G401 (cell line): ENCODE data around the gene IKZF1. TPM values are rescaled to one million over a fixed set of nuclear protein-coding genes. Genes with fewer than 3 reads are reported as not detected.

Experiments used
- DNase-seq: peaks from one replicate; pipeline ENCODE4 v3.0.0-alpha.2; 2015; ENCODE audit warnings: low spot score
- in situ Hi-C: cut with HindIII; loops from 2 replicates; pipeline ENCODE4 v1.10.0; 2016; ENCODE audit warnings: low sequenced_read_pairs, mixed read lengths
- total RNA-seq: library from RNA; depleted of rRNA; stranded (reverse); fragments of >200 nt; shearing (Covaris generic); gene quantifications from 2 replicates; pipeline ENCODE4 v1.2.3, GENCODE V29; 2014

IKZF1 gene
- total RNA-seq, 1 experiment from 2014 or later: not detected

- in situ Hi-C loops: no loop called here
- no peak for DNase-seq
Observed at GRCh38 chr7:50281680-50282445, 22.7 kb upstream of the IKZF1 start.

GRCh38 chr7:50282813-50283605 lies 21.5 kb upstream of the IKZF1 start:
- DNase-seq: no peak
- in situ Hi-C loops: no loop called here

DNA sequence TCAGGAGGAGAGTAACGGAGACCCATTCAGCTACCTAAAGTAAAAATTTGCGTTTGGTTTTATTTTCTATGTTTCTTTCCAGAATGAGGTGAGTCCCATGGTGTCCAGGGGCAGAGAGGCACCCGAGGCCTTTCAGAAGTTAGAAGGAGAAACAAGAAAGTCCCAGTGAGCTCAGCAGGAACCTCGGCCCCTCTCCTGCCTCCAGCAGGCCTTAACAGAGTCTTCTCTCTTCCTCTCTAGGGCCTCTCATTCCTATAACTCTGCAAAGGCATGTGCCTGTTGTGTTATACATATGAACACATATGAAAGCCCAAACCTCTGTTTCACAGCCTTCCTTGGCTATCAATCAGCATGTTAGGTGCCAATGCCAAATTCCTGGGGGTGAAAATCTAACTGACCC lies 20.8 kb upstream of the IKZF1 start:
- in situ Hi-C loops: no loop called here
- DNase-seq: no peak

- no peak for DNase-seq
- in situ Hi-C loops: no loop called here
Observed at GRCh38 chr7:50284296-50284695, 20.2 kb upstream of the IKZF1 start.

GRCh38 chr7:50285269-50285668 lies 19.2 kb upstream of the IKZF1 start:
- DNase-seq: no peak
- in situ Hi-C loops: no loop called here

- DNase-seq: no peak
- in situ Hi-C loops: no loop called here
Observed at GRCh38 chr7:50287129-50287528, 17.4 kb upstream of the IKZF1 start.

- no peak for DNase-seq
- in situ Hi-C loops: no loop called here
Observed at GRCh38 chr7:50292165-50292757, 12.3 kb upstream of the IKZF1 start.

DNA sequence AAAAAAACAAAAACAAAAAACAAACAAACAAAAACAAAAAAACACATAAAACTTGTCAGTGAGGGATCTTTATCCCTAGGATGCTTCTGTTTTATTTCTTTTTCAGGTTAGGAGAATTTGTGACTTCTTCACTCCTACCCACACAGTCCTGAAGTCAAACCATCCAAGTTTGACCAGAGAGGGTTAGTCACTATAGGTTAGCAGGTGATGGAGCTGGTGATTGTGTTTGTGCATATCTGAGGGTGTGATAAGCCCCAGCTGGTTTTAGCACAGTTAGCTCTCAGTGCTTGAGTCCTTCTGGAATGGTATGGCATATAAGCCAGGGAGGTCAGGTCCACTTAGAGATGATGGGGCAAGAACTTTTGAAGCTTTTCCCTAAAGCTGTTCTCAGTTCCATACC lies 11.8 kb upstream of the IKZF1 start:
- in situ Hi-C loops: no loop called here
- DNase-seq: no peak

GRCh38 chr7:50293509-50294179 lies 10.9 kb upstream of the IKZF1 start:
- in situ Hi-C loops: no loop called here
- DNase-seq: no peak

- DNase-seq: no peak
- in situ Hi-C loops: no loop called here
Observed at GRCh38 chr7:50295133-50295532, 9.4 kb upstream of the IKZF1 start.

DNA sequence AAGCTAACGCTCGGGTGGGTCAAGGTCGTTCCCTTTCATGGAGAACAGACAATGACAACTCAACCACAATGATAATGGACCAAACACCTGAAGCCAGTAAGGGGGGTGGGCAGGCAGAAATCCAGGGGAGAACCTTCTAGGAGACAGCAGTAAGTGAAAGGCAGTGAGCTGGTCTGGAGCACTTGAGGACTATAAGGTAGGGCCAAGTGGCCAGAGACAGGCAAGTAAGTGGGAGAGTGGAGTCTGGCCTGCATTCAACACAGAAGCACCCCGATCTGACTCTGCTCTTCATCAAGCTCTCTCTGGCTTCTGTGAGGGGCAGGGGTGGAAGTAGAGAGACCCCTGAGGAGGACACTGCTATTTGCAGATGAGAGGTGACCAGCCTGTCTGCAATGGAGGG lies 7.7 kb upstream of the IKZF1 start:
- DNase-seq: no peak
- in situ Hi-C loops: no loop called here

DNA sequence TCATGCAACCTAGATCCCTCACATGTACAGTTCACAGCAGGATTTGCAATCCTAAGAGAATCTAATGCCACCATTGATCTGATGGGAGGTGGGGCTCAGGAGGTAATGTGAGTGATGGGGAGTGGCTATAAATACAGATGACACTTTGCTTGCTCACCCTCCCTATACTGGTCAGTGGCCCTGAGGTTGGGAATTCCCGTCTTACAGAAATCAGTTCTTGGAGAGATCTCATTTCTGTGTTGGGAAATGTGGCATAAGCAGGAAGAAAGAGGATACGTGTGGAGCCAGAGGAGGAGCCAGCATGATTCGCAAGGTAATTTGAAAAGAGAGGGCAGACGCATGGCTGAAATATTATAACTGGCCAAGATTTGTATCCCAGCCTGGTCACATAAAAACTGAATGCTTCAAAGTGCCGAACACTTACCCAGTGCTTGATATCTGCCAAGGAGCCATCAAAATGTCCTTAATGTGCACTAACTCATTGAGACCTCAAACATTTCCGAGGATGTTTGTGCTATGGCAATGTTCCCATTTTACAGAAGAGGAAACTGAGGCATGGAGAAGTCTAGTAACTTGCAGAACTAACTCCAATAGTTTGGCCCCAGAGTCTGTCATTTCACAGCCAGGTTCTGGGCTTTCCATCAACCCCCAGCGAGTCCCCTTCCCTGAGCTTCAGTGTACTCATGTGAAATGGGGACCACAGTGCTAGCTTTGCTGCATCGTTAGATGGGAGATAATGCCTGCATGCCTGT lies 5.5 kb upstream of the IKZF1 start:
- in situ Hi-C loops: no loop called here
- no peak for DNase-seq

DNA sequence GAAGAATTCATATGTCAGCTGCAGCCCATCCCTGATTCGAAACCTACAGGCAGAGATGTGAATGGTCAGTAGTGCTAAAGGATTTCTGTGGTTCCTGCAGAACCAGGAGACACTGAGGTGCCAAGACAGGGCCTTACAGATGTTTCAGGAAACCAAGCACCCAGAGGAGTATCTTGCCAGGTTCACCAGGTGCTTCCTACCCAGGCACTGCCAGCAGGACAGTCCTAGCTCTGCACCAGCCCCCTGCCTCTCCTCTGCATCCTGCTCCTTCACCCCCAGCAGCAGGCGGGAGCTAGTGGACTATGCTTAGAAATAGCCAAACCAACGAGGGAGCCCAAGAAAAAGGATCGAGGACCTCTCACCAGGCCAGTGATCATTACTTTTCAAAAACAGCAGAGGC lies 4.2 kb upstream of the IKZF1 start:
- DNase-seq: no peak
- in situ Hi-C loops: no loop called here

DNA sequence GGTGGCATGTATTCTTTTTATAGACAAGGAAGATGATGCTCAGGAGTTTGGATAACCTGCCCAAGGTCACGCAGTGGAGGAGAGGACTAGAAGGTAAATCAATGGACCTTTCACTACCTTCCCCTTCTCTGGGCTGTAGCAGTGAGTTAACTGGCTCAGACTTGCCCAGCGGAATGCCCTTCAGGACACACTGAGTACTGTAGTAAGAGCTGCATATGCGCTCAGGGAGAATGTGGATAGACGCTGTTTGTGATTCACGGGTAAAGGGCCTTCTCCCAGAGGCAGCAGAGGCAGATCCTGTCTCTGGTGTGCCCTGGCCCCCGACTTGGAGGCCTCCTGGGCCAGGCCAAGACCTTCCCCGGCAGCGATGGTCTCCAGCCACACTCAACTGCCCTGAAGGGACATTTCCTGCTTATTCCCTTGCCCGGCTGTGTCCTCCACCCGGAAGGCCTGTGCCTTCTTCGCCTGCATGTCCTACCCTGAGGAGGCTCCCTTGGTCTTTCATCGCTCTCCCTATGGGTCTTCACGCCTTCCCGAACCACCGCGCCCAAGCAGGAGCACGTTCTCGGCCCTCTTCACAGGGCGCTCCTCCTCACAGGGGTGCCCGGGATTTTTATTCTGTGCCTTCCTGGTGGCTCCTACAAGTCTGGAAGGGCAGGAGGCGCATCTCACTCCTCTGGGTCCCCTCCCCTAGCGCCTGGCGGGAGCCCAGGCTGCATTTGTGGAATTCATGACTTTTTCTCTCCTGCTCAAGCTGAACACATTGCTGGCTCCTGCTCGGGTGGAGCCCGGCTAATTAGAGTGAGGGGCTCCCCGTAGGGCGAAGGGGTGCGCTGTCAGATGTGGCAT lies 1.8 kb upstream of the IKZF1 start:
- in situ Hi-C loops: no loop called here
- DNase-seq: no peak

- in situ Hi-C loops: no loop called here
Observed at GRCh38 chr7:50303335-50304128, 984 bp upstream of the IKZF1 start.

GRCh38 chr7:50304911-50305582 lies 531 bp downstream of the IKZF1 start:
- DNase-seq: no peak
- in situ Hi-C loops: no loop called here

More at GRCh38 chr7:50303335-50304128, 984 bp upstream of the IKZF1 start:
- DNase-seq: no peak
